Measurements from ENCODE around the gene PLCB1.

The PLCB1 gene

GRCh38 chr20:8322662-8323217 is 190.7 kb downstream of the PLCB1 start:
- no peaks in the 10 kb centered on the region for H3K79me2 ChIP-seq (ENCODE audit: control insufficient read depth, low read length)
- no peaks in the 10 kb centered on the region for H3K4me1 ChIP-seq (ENCODE audit: control insufficient read depth, low read length)
- H3K36me3 ChIP-seq (ENCODE audit: control insufficient read depth, low read length) = no peaks in the 10 kb centered on the region
- no peak overlapping the region for H3K27ac ChIP-seq (ENCODE audit: low read depth, low read length)
- no peaks in the 10 kb centered on the region for H3K9me3 ChIP-seq (ENCODE audit: control insufficient read depth, insufficient read depth, low read length)
- H3K27me3 ChIP-seq (ENCODE audit: control insufficient read depth, low read length) = 0 out of 2 replicates have a peak, but pooled peaks cover 2% of the 10 kb centered on the region
- no peaks in the 10 kb centered on the region for H3K9me2 ChIP-seq (replicated peaks; ENCODE audit: control insufficient read depth, low read length)
- H3K4me2 ChIP-seq (ENCODE audit: low read length) = no peak overlapping the region
- TF ChIP-seq, protein P1, sequence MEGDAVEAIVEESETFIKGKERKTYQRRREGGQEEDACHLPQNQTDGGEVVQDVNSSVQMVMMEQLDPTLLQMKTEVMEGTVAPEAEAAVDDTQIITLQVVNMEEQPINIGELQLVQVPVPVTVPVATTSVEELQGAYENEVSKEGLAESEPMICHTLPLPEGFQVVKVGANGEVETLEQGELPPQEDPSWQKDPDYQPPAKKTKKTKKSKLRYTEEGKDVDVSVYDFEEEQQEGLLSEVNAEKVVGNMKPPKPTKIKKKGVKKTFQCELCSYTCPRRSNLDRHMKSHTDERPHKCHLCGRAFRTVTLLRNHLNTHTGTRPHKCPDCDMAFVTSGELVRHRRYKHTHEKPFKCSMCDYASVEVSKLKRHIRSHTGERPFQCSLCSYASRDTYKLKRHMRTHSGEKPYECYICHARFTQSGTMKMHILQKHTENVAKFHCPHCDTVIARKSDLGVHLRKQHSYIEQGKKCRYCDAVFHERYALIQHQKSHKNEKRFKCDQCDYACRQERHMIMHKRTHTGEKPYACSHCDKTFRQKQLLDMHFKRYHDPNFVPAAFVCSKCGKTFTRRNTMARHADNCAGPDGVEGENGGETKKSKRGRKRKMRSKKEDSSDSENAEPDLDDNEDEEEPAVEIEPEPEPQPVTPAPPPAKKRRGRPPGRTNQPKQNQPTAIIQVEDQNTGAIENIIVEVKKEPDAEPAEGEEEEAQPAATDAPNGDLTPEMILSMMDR (IDR thresholded peaks at IDR 0.05; ENCODE audit: low read depth, low read length, poor library complexity, severe bottlenecking) = no peak
- TF ChIP-seq EZH2phosphoT487 (IDR thresholded peaks at IDR 0.05; ENCODE audit: borderline replicate concordance, low read length) = no peak
- H3F3A ChIP-seq (ENCODE audit: control insufficient read depth, insufficient read depth) = no peaks in the 10 kb centered on the region
- no peaks in the 10 kb centered on the region for H4K20me1 ChIP-seq (ENCODE audit: control insufficient read depth, insufficient read depth, low read depth, low read length)
- no peak overlapping the region for H3K4me3 ChIP-seq (ENCODE audit: low read length)

GRCh38 chr20:8326191-8326590 is 194.1 kb downstream of the PLCB1 start:
- H3K9me2 ChIP-seq (replicated peaks; ENCODE audit: control insufficient read depth, low read length) = no peaks in the 10 kb centered on the region
- H3K79me2 ChIP-seq (ENCODE audit: control insufficient read depth, low read length) = no peaks in the 10 kb centered on the region
- no peak overlapping the region for H3K4me2 ChIP-seq (ENCODE audit: low read length)
- TF ChIP-seq, protein P1 (IDR thresholded peaks at IDR 0.05; ENCODE audit: low read depth, low read length, poor library complexity, severe bottlenecking) = no peak
- no peak for TF ChIP-seq EZH2phosphoT487 (IDR thresholded peaks at IDR 0.05; ENCODE audit: borderline replicate concordance, low read length)
- no peak overlapping the region for H3K27ac ChIP-seq (ENCODE audit: low read depth, low read length)
- no peaks in the 10 kb centered on the region for H3K4me1 ChIP-seq (ENCODE audit: control insufficient read depth, low read length)
- 0 out of 2 replicates have a peak, but pooled peaks cover 2% of the 10 kb centered on the region for H3K27me3 ChIP-seq (ENCODE audit: control insufficient read depth, low read length)
- no peaks in the 10 kb centered on the region for H3K36me3 ChIP-seq (ENCODE audit: control insufficient read depth, low read length)
- no peaks in the 10 kb centered on the region for H3F3A ChIP-seq (ENCODE audit: control insufficient read depth, insufficient read depth)
- no peaks in the 10 kb centered on the region for H4K20me1 ChIP-seq (ENCODE audit: control insufficient read depth, insufficient read depth, low read depth, low read length)
- no peaks in the 10 kb centered on the region for H3K9me3 ChIP-seq (ENCODE audit: control insufficient read depth, insufficient read depth, low read length)
- no peak overlapping the region for H3K4me3 ChIP-seq (ENCODE audit: low read length)

GRCh38 chr20:8326899-8327298 is 194.8 kb downstream of the PLCB1 start:
- Histone ChIP-seq H3K79me2 (ENCODE audit: control insufficient read depth, low read length) (no peaks in the 10 kb centered on the region), H3K9me3 (ENCODE audit: control insufficient read depth, insufficient read depth, low read length) (no peaks in the 10 kb centered on the region), H3K4me3 (ENCODE audit: low read length) (no peak overlapping the region), H3K36me3 (ENCODE audit: control insufficient read depth, low read length) (no peaks in the 10 kb centered on the region), H3K4me1 (ENCODE audit: control insufficient read depth, low read length) (no peaks in the 10 kb centered on the region), H3F3A (ENCODE audit: control insufficient read depth, insufficient read depth) (no peaks in the 10 kb centered on the region), H3K27me3 (ENCODE audit: control insufficient read depth, low read length) (0 out of 2 replicates have a peak, but pooled peaks cover 2% of the 10 kb centered on the region), H3K27ac (ENCODE audit: low read depth, low read length) (no peak overlapping the region), H3K4me2 (ENCODE audit: low read length) (no peak overlapping the region), H4K20me1 (ENCODE audit: control insufficient read depth, insufficient read depth, low read depth, low read length) (no peaks in the 10 kb centered on the region), H3K9me2 (replicated peaks; ENCODE audit: control insufficient read depth, low read length) (no peaks in the 10 kb centered on the region)
- TF ChIP-seq EZH2phosphoT487 (IDR thresholded peaks at IDR 0.05; ENCODE audit: borderline replicate concordance, low read length) = no peak
- TF ChIP-seq, protein P1 (IDR thresholded peaks at IDR 0.05; ENCODE audit: low read depth, low read length, poor library complexity, severe bottlenecking) = no peak
